Coronary artery (tissue), 2 donors: Measurements from ENCODE around the gene ZIM2.

Experiments used
- DNase-seq: peaks from one replicate; pipeline ENCODE4 v3.0.0-alpha.2; 2017; ENCODE audit warnings: low spot score
- H3K27ac ChIP-seq, 2 donors: fragments of 200-600 bp; sonication (generic); one replicate each; pipeline ENCODE4 v1.5.1; 2016 to 2019
- H3K4me3 ChIP-seq: fragments of 200-600 bp; sonication (generic); 2 replicates; pipeline ENCODE4 v1.5.1; 2016; ENCODE audit warnings: mild to moderate bottlenecking, moderate library complexity
- TF ChIP-seq, protein P1 (sequence below): fragments of 200-600 bp; sonication (generic); IDR thresholded peaks from one replicate; pipeline ENCODE4 v1.5.1; 2019; ENCODE audit warnings: antibody characterized with exemption

The ZIM2 gene

DNA sequence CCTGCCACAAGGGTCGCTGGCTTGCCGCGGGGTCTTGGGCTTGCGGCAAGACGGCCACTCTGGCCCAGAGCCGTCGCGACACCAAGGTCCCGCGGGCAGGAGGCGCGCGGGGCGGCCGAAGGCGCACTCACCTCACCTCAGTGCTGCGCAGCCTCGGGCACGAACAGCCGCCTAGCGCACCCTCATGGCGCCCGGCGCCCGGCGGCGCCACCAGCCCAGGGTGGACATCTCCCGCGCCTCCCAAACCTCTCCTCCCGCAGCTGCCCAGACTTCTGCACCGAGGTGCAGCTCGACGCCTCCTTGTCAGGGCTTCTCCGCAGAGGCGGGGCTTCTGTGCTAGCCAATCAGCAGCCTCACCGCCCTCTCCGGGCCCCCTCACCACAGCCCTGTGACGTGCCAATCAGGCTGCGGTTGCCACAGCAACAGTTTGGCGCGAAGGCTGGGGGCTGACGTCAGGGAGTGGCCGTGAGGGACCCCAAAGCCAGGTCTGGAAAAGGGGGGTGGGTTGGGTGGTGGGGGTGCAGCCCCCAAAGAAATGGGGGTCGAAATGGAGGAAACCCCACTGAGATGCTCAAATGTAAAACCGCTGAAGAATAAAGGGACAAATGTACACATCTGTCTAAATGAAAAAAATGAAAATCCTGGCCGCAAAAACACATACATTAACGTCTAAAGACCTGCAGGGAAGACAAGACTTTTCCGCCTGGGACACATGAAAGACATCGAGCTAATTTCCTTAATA is at the start of gene ZIM2, which contains the start of gene PEG3:
ZIM2 (minus strand) TSS at position 276 of the 742 bp plus-strand sequence. CDS start 16,449 bp downstream, outside the sequence.
PEG3 (minus strand) TSS at position 276 of the 742 bp plus-strand sequence. CDS start 16,071 bp downstream, outside the sequence.
- TF ChIP-seq, protein P1, sequence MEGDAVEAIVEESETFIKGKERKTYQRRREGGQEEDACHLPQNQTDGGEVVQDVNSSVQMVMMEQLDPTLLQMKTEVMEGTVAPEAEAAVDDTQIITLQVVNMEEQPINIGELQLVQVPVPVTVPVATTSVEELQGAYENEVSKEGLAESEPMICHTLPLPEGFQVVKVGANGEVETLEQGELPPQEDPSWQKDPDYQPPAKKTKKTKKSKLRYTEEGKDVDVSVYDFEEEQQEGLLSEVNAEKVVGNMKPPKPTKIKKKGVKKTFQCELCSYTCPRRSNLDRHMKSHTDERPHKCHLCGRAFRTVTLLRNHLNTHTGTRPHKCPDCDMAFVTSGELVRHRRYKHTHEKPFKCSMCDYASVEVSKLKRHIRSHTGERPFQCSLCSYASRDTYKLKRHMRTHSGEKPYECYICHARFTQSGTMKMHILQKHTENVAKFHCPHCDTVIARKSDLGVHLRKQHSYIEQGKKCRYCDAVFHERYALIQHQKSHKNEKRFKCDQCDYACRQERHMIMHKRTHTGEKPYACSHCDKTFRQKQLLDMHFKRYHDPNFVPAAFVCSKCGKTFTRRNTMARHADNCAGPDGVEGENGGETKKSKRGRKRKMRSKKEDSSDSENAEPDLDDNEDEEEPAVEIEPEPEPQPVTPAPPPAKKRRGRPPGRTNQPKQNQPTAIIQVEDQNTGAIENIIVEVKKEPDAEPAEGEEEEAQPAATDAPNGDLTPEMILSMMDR, result no peak
- Histone ChIP-seq H3K27ac (peak within 1 kb of the TSS; percentile 71 to 97), H3K4me3 (peak within 1 kb of the TSS; percentile 81)
- DNase-seq, result peak; percentile 79

DNA sequence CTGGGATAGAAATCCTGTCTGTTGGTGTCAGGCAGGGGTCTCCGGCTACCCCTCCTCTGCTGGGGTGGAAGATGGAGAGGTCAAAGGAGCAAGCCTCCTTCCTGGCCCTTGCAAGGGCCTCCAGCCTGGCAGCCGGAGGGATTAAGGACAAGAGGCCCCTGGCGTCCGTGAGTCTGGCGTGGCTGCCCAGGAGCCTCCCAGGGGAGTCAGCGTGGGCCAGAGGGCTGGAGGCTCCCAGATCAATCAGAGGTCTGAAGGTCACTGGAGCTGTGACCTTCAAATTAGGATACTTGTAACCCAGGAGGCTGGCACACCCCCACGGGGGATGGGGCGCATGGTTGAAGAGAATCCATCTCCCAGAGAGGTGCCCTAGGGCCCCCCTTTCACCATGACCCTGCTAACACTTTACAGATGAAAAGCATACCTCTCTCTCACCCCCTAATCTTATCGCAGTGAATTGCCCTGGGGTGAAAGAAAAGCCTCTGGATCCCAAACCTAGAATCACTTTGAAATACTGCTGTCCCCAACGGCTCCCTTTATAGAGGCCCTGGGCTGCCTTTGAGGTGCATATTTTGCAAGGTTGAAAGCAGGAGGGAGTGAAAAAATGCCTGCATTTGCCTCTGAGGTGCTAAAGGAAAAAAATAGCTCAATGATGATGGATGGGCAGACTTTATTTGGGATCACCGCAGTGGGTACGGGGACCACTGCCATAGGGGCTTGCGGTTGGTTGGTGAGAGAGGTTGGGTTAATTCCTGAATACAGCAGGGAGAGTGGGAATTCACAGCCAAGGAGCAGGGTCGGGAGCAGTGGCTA is 44.9 kb upstream of the ZIM2 start:
- Histone ChIP-seq H3K4me3 (no peak overlapping the region), H3K27ac (no peak overlapping the region)
- TF ChIP-seq, protein P1, result no peak
- no peak for DNase-seq

DNA sequence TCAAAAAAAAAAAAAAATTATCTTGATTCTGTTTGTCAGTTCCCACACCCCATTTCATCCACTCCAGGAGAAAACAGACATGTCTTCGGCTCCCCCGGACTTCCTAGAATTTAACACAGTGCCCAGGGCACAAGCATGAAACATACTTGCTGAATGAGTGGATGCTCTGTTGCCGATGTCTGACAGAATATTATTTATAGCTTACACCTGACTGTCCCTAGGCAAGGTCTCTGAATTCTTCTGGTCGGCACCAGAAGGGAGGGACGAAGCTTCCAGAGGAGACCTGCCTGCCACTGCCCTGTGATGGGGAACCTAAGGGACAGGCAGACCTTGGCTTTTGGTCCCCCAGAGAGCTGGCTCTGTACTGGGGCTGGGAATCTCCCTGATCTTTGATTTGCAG is 43.9 kb upstream of the ZIM2 start:
- DNase-seq, result no peak
- TF ChIP-seq, protein P1, result no peak
- Histone ChIP-seq H3K27ac (no peak overlapping the region), H3K4me3 (no peak overlapping the region)

DNA sequence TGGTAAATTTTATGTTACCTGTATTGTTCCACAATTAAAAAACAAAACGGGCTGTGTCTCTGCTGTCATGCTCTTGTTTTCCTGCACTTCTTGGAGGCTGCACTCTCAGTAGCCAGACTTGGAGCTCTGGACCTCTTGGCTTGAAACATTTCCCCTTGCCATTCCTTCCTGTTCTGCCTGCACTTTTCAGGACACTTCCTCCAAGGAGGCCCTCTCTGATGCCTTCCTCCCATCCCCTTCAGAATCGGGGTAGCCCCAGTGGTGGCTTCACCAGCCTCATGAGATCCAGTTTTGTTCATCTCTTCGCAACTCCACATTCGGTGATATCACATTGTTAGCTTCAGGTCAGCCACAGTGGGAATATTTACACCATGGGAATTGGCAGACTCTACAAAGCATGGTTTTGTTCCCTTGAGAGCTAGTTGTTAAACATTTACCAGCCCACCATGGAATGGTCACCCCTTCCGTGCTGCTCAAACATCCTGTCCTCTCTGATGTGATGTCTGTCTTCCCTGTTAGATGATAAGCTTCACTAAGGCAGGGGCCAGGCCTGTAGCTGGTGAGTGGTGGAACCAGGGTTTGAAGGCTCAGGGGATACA is 40.2 kb upstream of the ZIM2 start:
- Histone ChIP-seq H3K4me3 (no peak overlapping the region), H3K27ac (no peak overlapping the region)

DNA sequence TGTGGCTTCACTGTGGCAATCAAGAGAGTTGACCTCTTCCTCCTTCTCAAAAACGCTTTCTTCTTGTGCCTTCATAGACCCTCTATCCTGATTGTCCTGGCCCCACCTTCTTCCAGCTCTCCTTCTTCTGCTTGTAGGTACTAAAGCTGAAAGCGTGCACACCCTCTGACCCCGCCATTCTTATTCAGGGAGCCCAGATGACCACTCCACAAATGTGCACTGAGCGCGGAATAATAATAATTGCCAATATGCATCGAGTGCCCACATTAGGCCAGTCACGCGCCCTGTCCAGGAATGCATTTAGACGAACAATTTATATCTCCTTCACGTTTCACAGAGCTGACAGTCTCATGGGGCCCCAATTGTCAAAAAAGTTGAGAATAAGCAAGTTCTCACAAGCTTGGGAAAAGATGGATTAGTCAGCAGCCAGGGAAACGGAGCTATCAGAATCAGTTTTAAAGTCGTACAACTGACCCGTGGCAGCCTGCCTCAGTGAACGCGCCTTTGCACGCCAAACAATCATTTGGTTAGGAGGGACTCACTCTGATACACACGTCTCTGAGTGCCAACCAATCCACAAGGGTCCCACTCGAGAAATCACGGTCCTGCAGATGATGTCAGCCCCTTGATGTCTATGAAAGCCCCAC is 36.7 kb upstream of the ZIM2 start:
- no peak overlapping the region for H3K27ac ChIP-seq
- DNase-seq, result no peak
- TF ChIP-seq, protein P1, result no peak

More for the DNA sequence above, 40.2 kb upstream of the ZIM2 start:
- DNase-seq, result no peak
- TF ChIP-seq, protein P1, result no peak

DNA sequence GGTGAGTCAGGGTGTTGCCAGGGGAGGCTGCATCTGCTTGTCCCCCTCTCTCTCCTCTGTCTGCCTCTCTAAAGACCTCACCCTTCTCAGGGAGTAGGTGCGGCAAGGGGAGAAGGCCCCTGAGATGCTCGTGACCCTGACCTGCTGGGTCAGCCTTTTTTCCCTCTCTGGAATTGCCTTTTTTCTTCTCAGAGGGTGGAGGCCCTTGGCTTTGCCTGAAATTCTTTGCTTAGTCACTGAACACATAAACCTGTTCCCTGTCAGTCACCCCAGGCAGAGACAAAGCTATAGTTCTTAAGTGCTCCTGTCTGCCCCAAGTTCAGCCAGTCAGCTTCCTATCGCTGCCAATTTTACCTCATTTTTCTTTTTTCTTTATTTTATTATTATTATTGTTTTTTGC is 35.2 kb upstream of the ZIM2 start:
- TF ChIP-seq, protein P1, result no peak
- H3K4me3 ChIP-seq, result no peak overlapping the region
- no peak for DNase-seq
- H3K27ac ChIP-seq, result no peak overlapping the region

More for the DNA sequence above, 36.7 kb upstream of the ZIM2 start:
- no peak overlapping the region for H3K4me3 ChIP-seq
